Smooth muscle cell of the brain vasculature (primary cell): Measurements from ENCODE around the gene MUC16.

Experiments used
- DNase-seq: peaks from one replicate; pipeline ENCODE4 v3.0.0-alpha.2; 2012; ENCODE audit warnings: low read depth, low spot score

MUC16 gene

DNA sequence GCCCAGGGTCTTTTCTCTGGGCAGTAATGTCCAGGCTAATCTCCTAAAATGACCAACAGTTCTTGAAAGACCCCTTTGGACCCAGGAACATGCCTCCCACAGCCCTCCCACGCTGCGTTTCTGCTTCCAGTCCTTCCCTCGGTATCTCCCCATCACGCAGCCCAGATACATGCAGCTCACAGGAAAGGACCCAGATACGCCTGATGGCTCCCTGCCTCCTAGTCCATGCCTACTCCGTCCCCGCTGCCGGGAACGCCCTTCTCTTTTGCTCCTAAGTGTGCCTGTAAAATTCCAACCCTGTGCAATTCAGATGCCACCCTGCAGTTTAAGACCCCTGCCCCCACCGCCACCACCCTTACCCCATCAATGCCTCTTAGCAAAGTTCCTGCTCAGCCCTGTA, 778 bp downstream of the MUC16 start:
- no peak for DNase-seq

DNA sequence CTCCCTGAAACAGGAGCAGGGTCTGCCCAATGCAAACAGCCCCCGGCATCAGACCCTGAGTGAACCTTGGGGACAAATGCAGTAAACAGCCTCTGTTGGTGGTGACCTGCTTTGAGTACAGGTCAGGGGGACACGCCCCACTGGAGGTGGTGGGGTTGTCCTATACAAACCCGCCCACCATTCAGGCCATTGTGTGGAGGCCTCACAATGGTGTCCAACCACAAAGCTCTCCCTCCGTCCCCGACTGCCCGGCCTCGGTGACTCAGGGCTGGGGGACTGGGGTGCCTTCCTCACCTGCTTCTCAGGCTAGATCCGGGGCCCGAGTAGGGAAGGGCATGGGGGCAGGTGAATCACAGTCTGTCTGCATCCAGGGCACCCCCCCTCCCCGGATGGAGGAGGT, 1.5 kb downstream of the MUC16 start:
- DNase-seq = no peak

DNA sequence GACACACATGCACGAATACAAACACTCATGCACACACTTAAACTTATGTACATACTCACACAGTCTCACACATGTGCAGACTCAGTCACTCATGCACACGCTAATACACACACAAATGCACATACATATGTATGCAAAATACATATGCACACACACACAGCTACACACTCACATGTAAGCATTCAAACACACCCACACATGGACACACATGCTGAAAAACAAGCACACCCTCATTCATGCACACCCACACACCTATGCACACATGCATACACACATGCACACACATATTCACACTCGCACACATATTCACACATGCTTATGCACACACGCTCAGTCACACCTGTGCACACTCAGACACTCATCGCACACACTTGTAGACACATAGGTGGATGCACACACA, 9.3 kb downstream of the MUC16 start:
- DNase-seq = no peak

DNA sequence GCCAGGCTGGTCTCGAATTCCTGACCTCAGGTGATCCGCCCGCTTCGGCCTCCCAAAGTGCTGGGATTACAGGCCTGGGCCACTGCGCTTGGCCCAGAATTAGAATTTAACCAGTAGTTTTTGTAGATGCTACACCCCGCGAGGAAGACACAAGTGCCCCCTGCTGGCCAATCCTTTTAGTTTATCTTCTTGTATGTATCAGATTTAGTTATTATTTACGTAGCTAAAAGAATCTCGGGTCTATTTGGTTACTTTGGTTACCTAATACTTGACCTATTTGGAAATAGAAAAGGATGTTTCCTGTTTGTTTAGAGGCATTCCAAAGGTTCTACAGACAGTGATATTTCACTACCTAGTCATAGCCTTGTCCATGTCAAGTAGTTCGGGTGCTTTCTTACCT, 22.0 kb downstream of the MUC16 start:
- DNase-seq = no peak

DNA sequence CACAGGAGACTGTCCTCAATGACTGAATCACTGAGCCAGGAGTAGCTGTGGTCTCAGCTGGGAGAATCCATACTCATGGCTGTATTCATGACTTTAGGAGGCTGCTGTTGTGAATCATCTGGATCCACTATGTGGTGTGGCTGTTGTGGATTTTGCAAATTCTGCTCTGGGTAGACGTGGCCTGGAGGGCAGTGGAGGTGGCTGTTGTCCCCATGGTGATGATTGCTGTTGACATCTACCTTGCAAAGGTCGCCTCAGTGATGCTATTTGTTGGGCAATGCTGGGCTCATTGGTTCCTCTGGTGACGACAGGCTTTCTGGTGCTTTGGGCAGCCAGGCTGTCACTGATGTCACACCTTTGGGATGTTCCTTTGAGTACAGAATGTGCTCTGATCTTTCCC, 23.9 kb downstream of the MUC16 start:
- no peak for DNase-seq

DNA sequence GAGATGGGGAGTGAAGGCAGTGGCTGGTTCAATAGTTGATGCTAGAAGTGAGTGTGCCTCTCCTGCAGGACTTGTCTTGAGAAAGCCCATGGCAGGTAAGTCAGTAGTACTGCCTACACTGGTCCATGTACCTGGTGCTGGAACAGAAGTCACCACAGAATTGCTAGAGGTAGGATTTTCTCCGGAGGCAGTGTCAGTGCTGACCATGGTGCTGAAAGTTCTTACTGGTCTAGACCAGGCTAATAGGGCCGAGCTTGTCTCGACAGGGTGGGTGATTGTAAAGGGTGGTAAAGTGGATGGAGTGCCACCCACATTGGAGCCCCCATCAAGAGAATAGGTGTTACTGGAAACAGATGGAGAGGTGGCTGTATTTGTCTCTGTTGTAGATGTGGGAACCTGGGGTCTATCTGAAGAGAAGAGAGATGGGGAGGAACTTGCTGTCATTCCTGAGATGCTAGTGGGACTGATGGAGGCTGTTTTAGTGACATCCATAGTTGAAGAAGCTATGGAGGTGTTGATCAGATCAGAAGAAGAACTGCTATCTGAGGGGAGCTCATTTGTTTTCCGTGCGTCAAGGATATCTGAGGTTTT, 36.6 kb downstream of the MUC16 start:
- no peak for DNase-seq

DNA sequence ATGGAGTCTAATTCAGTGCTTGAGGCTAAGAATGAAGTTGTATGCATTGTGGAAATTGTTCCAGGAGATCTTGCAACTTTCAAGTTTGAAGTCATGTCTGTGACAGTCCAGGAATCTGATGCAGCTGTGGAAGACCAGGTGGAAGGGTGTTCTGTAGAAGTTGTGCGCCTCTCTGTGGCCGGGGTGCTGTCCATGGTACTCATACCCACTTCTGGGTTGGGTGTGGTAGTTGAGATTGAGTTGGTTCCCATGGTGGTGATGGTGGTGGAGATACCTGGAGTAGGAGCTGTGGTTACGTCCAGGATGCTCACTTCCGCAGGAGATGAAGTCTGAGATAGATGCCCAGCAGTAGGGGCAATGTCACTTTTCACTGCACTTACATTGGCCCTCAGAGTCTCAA, 44.3 kb downstream of the MUC16 start:
- no peak for DNase-seq
